CD4-positive, alpha-beta T cell treated with Interferon alpha-2 for 1 hour (primary cell): ENCODE data around the gene YY1.
"Not testable (repeated sequence)": the region's sequence is repeated elsewhere in the genome, so short reads cannot be mapped to it uniquely, and the experiment has no call there.

Source experiments
- DNase-seq, 2 donors: peaks; one replicate each; pipeline ENCODE4 v3.0.0-alpha.2; 2020 to 2022

The YY1 gene

GRCh38 chr14:100213956-100214769, 24.8 kb upstream of the YY1 start:
- DNase-seq: peak; percentile 89 to 92

DNA sequence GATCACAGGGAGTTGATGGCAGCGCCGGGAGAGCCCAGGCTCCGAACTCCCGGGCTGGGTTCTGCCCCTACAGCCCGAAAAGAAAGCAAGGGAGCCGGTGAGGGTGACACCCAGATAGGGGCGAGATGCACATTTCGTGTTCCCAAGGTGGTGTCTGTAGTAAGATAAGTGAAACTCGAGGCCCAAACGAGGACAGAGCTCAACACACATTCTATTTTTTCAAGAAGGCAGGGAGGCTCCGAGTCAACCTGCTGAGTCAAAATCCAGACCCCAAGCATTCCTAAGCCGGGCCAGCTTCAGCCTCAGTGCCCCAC, 24.2 kb upstream of the YY1 start:
- no peak for DNase-seq

GRCh38 chr14:100215330-100215885, 23.5 kb upstream of the YY1 start:
- DNase-seq: no peak

- DNase-seq: no peak
These were observed 19.7 kb upstream of the YY1 start for GRCh38 chr14:100219126-100219785.

DNA sequence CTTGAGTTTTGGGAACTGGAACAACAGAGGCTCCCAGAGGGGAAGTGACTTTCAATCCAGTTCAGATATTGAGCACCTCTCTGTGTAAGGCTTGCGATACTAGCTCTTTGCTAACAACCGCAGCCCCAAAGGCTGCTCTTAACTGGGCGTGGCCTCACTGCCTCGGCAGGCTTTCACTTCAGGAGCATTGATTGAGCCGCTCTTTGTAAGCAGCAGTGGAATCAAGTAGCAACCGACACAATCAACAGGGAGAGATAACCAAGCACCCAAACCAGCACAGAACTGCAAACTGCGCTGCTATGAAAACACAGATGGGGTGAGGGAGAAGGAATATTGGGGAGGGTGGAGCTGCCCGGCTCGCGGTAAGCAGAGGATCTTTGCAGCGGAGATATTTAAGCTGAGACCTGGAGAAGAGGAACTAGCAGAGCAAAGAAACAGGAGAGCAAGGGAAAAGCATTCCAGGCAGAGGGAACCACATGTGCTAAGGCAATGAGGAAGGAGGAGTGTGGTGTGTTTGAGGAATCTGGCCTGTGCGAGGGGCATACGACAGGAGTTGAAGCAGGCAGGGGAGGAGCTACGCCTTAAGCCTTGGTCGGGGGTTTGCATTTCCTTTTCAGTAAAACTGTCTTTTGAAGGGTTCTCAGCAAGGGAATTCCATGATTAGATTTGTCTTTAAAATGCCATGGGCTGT, 17.3 kb upstream of the YY1 start:
- peak; percentile 70 to 78 for DNase-seq

DNA sequence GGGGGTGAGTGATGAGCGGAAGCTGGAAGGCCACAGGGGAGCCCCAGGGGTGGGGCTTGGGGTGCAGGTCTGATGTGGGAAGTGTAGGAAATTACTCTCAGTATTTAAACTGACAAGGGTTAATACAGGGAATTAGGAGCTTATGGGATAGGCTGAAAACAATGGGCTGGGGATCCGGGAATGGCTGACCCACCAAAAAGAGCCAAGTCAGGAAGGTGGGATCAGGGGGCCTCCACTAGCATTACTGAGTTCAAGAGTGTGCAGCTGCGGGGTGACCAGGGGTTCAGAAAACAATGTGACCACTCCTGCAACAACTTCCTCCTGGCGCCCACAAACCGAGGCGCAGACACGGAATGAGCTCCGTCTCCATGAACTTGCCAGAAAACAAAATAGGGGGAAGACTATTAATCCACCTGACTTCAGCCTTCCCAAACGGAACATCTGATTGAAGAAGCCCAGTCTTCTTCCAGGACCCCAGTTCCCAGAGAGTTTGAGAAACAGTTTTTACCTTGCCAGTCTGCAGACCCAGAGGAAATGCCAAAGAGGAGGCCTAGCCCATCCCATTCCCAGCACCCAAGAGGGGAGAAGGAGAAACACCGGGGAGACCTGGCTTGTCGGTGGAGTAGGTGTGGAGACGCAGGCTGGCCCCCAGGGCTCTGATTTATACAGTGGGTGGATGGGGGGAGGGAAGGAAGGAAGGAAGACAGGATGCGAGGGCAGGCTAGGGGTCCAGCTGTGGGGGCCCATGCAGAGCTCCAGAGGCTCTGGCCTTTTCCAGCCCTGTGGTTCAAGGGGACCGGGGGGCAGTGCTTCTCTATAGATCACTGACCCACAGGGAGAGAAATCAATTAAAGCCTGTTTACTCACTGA, 16.5 kb upstream of the YY1 start:
- no peak for DNase-seq

DNA sequence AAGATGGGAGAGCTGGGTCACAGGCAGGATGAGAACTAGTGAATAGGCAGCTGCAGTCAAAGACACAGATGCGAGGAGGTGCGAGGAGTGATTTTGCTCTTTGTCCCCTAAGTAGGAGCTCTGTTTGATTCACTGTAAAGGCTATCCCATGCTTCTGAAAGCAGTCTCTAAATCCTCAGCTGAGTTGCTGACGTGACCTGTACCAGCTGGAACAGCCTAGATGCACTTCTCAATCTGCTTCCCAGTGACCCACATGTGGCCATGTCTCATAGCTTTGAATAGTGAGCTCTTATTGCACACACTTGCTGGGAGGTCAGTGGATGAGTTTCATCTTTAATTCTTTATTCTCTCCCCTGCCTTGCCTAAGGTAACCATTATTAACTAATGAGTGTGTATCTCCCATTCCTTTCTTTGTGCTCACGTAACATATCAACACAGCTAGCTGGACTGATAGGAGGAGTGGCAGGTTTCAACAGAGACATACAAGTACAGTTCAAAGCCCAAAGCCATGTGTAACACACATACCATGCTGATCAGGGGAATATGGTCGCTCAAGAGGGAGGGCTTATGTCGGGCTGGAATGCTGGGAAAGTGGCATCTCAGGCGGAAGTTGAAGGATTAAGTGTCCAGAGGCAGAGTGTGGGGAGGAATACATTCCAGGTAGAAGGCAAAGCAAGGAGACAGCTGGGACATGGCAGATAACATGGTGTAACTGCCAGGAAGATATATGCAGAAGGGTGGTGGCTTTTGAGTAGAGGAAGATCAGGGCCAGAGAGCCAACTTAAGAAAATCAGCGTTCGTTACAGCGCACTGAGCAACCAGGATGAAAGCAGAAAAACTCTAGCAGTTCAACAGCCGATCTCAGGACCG, 15.4 kb upstream of the YY1 start:
- no peak for DNase-seq

GRCh38 chr14:100224229-100224866, 14.6 kb upstream of the YY1 start:
- no peak for DNase-seq

- DNase-seq: no peak
These were observed 13.8 kb upstream of the YY1 start for GRCh38 chr14:100225169-100225568.

DNA sequence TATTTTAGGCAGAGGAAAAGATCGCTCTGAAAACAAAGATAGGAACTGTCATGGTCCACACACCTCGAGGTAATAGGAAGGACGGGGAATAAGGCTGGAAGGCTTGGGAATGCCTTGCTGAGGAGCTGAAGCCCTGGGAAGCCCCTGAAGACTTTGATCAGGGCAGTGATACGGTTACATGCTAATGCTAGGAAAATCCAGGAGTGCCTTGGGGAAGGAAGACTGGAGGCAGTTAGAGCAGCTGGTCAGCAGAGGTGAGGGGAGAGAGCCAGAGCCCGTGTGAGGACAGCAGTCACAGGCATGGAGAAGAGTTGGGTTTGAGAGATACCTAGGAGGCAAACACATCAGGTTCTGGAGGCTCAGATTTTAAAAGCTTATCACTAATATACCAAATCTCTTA, 8.6 kb upstream of the YY1 start:
- no peak for DNase-seq

GRCh38 chr14:100234511-100234910, 4.4 kb upstream of the YY1 start:
- DNase-seq: peak in 1 of 2 donors; percentile 38

DNA sequence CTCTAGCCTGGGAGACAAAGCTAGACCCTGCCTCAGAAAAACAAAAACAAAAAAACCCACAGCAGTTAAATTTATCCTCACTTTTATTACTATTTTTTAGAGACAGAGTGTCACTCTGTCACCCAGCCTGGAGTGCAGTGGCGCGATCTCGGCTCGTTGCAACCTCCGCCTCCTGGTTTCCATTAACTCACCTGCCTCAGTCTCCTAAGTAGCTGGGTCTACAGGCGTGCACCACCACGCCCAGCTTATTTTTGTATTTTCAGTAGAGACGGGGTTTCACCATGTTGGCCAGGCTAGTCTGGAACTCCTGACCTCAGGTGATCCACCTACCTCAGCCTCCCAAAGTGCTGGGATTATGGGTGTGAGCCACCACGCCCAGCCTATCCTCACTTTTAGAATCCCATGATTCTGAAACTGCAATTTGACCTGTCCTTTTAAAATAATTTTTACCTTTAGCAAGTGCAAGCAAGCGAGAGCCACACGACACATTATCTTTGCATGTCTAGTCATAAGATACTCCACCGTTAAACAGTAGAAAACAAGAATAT, 2.6 kb upstream of the YY1 start:
- not testable (repeated sequence) for DNase-seq

GRCh38 chr14:100236881-100237280, 2.1 kb upstream of the YY1 start:
- DNase-seq: no peak

DNA sequence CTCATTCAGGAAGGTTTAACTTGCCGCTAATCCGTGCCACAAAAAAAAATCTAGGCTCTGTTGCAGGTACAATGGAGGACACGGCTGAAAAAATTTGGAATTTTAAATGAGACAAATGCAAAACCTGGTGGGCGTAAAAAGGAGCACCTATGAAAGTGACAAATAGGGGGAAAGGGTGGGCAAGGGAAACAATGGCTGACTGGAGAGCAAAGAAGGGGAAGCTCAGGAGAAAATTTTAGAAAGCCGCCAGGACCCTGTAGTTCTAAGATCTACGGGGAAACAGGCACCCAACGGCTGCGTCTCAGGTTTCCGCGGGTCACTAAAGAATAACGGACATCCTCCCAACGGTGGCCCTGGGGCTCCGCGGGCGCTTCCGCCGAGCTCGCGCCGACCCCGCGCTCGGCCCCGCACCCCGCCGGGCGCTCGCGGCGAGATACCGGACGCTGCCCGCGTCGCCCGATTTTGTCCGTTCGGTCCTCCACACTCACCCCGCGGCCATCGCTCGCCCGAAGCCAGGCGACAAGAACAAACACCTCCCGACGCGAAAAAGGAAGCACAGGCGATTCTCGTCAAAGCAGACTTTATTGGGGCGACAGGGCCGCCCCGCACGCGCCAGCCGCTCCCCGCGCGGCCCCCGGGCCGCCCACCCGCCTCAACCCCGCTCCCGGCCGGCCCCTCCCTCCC, 1.1 kb upstream of the YY1 start:
- peak; percentile 49 to 68 for DNase-seq

- DNase-seq: no peak
These were observed 381 bp downstream of the YY1 start for GRCh38 chr14:100239211-100239839.

- DNase-seq: peak; percentile 87 to 92
These were observed 1.1 kb downstream of the YY1 start for GRCh38 chr14:100239840-100240667.

DNA sequence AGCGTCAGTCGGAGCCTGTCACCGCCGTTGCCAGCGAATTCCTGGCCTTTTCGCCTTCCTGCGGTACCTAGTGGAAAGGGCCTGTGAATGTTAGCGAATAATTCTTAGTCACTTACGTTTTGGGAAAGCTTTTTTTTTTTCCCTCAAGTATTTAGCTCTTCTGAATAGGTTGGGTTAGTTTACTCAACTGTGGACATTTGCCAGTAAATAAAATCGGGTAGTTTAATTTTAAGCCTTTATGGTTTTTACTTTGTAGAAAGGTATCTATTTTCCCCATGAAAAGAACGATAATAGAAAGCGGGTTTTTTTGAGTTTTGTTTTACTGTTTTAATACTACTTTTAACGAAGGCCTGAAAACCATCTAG, 1.7 kb downstream of the YY1 start:
- DNase-seq: no peak

- DNase-seq: no peak
These were observed 2.3 kb downstream of the YY1 start for GRCh38 chr14:100241279-100241678.

DNA sequence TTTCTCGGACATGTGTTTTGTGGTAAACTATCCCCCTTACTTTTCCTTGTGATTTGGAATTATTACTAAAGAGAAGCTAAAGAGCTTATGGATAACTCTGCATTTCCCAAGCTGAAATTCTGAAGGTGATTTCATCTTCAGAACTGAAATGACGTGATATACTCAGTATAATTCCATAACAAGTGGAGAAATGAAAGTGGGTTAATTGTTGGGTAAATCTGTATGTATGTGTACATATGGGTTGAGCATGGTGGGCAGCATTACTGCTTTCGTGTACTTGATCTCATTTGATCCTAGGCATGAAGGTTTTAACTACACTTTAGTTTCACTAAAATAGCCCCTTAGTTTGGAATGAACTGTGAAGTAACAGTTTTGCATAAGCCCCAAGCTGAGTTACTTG, 4.1 kb downstream of the YY1 start:
- DNase-seq: no peak
